IPS DF 6.9 (cell line): ENCODE results near the gene SPOCK1.

Experiments used
- DNase-seq: peaks from one replicate; pipeline ENCODE4 v3.0.0-alpha.2; 2013; ENCODE audit warnings: low read depth, low spot score
- H3K27ac ChIP-seq: one replicate; pipeline ENCODE4 v1.5.1; 2013; ENCODE audit warnings: low read length, control low read depth
- H3K27me3 ChIP-seq: 2 replicates; pipeline ENCODE4 v1.6.1; 2013; ENCODE audit warnings: mild to moderate bottlenecking, low read length; ENCODE audit not compliant: control insufficient read depth, insufficient read depth
- H3K36me3 ChIP-seq: 2 replicates; pipeline ENCODE4 v1.6.1; 2013; ENCODE audit warnings: low read length; ENCODE audit not compliant: control insufficient read depth, insufficient read depth
- H3K4me1 ChIP-seq: 2 replicates; pipeline ENCODE4 v1.6.1; 2013; ENCODE audit warnings: low read length; ENCODE audit not compliant: control insufficient read depth, insufficient read depth
- H3K4me3 ChIP-seq: 2 replicates; pipeline ENCODE4 v1.5.1; 2013; ENCODE audit warnings: mild to moderate bottlenecking, low read length
- H3K9me3 ChIP-seq: 2 replicates; pipeline ENCODE4 v1.6.1; 2013; ENCODE audit warnings: low read length, inconsistent platforms; ENCODE audit not compliant: control insufficient read depth, insufficient read depth
- WGBS: extraction: QIAGEN DNeasy Blood & Tissue Kit; methylation state at CpG from one replicate; pipeline ENCODE4 v1.1.7; 2013; ENCODE audit warnings: mixed read lengths, missing lambda C conversion rate; ENCODE audit not compliant: insufficient read length, insufficient coverage; 5-methylcytosine and 5-hydroxymethylcytosine counted together

SPOCK1 gene

DNA sequence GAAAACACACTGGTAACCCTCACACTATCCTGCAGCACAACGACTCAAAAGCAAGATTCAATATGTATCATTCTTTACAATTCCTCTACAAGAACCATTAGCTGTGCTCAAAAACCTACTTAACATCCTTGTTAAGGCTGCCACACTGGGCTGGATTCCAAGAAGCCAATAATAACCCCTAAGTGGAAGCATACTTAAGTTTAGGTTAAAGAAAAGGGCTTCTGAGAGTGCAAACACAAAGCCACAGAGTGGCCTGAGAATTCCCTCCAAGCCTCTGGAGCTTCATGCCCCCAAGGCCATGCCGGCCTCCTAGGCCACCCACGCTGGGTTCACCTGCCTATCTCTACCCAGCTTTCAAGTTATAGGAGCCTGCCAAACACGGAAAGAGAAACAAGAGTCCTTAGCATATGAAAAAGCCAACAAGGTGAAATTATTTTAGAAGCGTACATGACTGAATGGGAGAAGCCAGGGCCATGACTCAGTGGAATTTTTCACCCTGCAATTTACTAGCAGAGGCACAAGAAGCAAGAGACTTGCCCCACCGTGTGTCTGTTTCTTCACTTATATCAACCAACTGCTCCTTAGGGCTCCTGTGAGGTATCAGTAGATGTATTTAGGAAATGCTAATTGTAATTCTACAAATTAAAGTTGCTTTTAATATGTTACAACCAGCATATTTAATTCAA, 293.0 kb downstream of the SPOCK1 start:
- no peaks in the 10 kb centered on the region for H3K4me1 ChIP-seq
- no peaks in the 10 kb centered on the region for H3K27me3 ChIP-seq
- DNase-seq: no peak
- no peak overlapping the region for H3K4me3 ChIP-seq
- H3K9me3 ChIP-seq: no peaks in the 10 kb centered on the region
- H3K36me3 ChIP-seq: no peaks in the 10 kb centered on the region
- H3K27ac ChIP-seq: no peak overlapping the region
- no CpG with 5 or more reads among the region's 6 CpGs for WGBS

DNA sequence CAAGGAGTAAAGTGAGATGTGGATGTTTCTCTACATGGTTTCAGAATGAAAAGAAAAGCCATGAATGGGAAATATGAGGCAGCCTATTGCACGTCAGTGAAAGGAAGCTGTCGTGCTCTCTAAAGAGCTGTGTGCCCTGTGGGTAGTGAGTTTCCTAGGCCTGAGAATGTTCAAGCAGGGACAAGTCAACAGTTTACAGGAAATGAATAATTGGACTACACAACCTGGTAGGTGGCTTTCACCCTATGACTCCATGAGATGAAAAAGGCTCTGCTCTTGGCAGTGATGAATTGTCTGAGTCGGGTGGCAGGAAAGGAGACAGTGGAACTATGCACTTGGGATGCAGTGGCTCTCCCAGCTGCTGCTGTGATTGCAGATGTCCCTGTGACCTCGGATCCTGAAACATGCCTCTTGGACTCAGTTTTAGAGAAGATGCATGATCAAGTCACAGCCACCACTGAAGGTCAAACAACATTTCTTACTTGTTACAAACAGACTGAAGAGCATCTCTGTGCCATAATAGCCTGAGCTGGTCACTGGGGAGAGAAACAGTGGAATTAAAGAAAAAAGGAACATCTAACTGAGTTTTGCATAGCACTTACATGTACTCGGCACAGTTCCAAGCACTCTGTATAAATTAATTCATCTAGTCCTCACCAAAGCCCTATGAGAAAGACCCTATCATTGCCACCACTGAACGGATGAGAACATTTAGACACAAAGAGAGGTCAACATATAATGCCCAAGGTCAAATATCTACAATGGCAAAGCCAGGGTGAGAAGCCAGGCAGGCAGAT, 293.7 kb downstream of the SPOCK1 start:
- no CpG with 5 or more reads among the region's 6 CpGs for WGBS
- no peak for DNase-seq

GRCh38 chr5:137203011-137203632, 296.0 kb downstream of the SPOCK1 start:
- no peak overlapping the region for H3K27ac ChIP-seq
- H3K9me3 ChIP-seq: no peaks in the 10 kb centered on the region
- H3K4me1 ChIP-seq: no peaks in the 10 kb centered on the region
- no peaks in the 10 kb centered on the region for H3K36me3 ChIP-seq
- no peak for DNase-seq
- WGBS: no CpG with 5 or more reads among the region's 4 CpGs
- H3K4me3 ChIP-seq: no peak overlapping the region
- no peaks in the 10 kb centered on the region for H3K27me3 ChIP-seq

More for the DNA sequence above, 293.7 kb downstream of the SPOCK1 start:
- H3K4me1 ChIP-seq: no peaks in the 10 kb centered on the region
- no peaks in the 10 kb centered on the region for H3K27me3 ChIP-seq
- no peaks in the 10 kb centered on the region for H3K9me3 ChIP-seq
- no peak overlapping the region for H3K4me3 ChIP-seq
- no peak overlapping the region for H3K27ac ChIP-seq
- H3K36me3 ChIP-seq: no peaks in the 10 kb centered on the region

- Histone ChIP-seq H3K4me1 (no peaks in the 10 kb centered on the region), H3K27ac (no peak overlapping the region), H3K9me3 (no peaks in the 10 kb centered on the region), H3K4me3 (no peak overlapping the region), H3K36me3 (no peaks in the 10 kb centered on the region), H3K27me3 (no peaks in the 10 kb centered on the region)
- DNase-seq: no peak
- WGBS: no CpG with 5 or more reads among the region's 3 CpGs
Observed at GRCh38 chr5:137201876-137202275, 297.2 kb downstream of the SPOCK1 start.

- Histone ChIP-seq H3K4me1 (no peaks in the 10 kb centered on the region), H3K27ac (no peak overlapping the region), H3K4me3 (no peak overlapping the region), H3K36me3 (no peaks in the 10 kb centered on the region), H3K27me3 (no peaks in the 10 kb centered on the region), H3K9me3 (no peaks in the 10 kb centered on the region)
- DNase-seq: peak; percentile 11
- WGBS: no CpG with 5 or more reads among the region's 5 CpGs
Observed at GRCh38 chr5:137200906-137201700, 298.0 kb downstream of the SPOCK1 start.

DNA sequence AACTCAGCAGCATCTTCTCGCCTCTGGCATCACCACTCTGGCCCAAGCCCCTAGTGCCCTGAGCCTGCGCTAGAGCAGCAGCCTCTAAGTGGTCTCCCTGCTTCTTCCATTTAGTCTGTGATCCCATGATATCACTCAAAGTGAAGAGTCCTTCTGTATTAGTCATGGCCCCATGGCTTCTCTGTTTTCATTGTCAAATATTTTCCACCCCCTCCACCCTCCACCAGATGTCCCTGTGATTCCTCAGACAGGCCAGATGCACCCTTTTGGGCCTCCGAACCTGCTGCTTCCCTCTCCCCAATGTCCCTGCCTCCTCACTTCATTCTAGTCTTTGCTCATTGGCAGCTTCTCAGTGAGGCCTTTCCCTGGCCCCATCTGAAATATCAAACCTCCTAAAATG, 299.2 kb downstream of the SPOCK1 start:
- H3K27me3 ChIP-seq: no peaks in the 10 kb centered on the region
- no peak for DNase-seq
- WGBS: no CpG with 5 or more reads among the region's 3 CpGs
- H3K4me1 ChIP-seq: no peaks in the 10 kb centered on the region
- no peak overlapping the region for H3K27ac ChIP-seq
- H3K4me3 ChIP-seq: no peak overlapping the region
- no peaks in the 10 kb centered on the region for H3K9me3 ChIP-seq
- no peaks in the 10 kb centered on the region for H3K36me3 ChIP-seq

- Histone ChIP-seq H3K27me3 (no peaks in the 10 kb centered on the region), H3K27ac (no peak overlapping the region), H3K4me3 (no peak overlapping the region), H3K9me3 (no peaks in the 10 kb centered on the region), H3K36me3 (no peaks in the 10 kb centered on the region), H3K4me1 (no peaks in the 10 kb centered on the region)
- WGBS: no CpG with 5 or more reads among the region's 6 CpGs
- DNase-seq: no peak
Observed at GRCh38 chr5:137199201-137199600, 299.9 kb downstream of the SPOCK1 start.

GRCh38 chr5:137195483-137195882, 303.6 kb downstream of the SPOCK1 start:
- no CpG with 5 or more reads among the region's 2 CpGs for WGBS
- H3K9me3 ChIP-seq: no peaks in the 10 kb centered on the region
- H3K27ac ChIP-seq: no peak overlapping the region
- H3K4me1 ChIP-seq: no peaks in the 10 kb centered on the region
- no peaks in the 10 kb centered on the region for H3K27me3 ChIP-seq
- DNase-seq: no peak
- H3K4me3 ChIP-seq: no peak overlapping the region
- H3K36me3 ChIP-seq: no peaks in the 10 kb centered on the region

GRCh38 chr5:137194300-137194699, 304.8 kb downstream of the SPOCK1 start:
- Histone ChIP-seq H3K4me1 (no peaks in the 10 kb centered on the region), H3K27ac (no peak overlapping the region), H3K4me3 (no peak overlapping the region), H3K36me3 (no peaks in the 10 kb centered on the region), H3K9me3 (no peaks in the 10 kb centered on the region), H3K27me3 (no peaks in the 10 kb centered on the region)
- WGBS: no CpG with 5 or more reads among the region's 8 CpGs
- DNase-seq: no peak

GRCh38 chr5:137192293-137192743, 306.8 kb downstream of the SPOCK1 start:
- no peak overlapping the region for H3K4me3 ChIP-seq
- H3K4me1 ChIP-seq: no peaks in the 10 kb centered on the region
- H3K36me3 ChIP-seq: no peaks in the 10 kb centered on the region
- WGBS: no CpG with 5 or more reads among the region's 3 CpGs
- H3K27me3 ChIP-seq: no peaks in the 10 kb centered on the region
- H3K27ac ChIP-seq: no peak overlapping the region
- DNase-seq: no peak
- H3K9me3 ChIP-seq: no peaks in the 10 kb centered on the region; the same call in 1 of the 2 replicates
